K562 (cell line): ENCODE data around the gene ZNF92. TPM values are rescaled to one million over a fixed set of nuclear protein-coding genes. Genes with fewer than 3 reads are reported as not detected.
A peak's percentile ranks its signal among the peaks of the same experiment; 100 is the strongest.

Experiments used
- CBX1 ChIP-seq: sonication (generic); IDR thresholded peaks from 2 replicates; pipeline ENCODE4 v1.6.1; 2016; ENCODE audit warnings: antibody characterized with exemption, low read depth, mild to moderate bottlenecking
- CBX3 ChIP-seq, 2 experiments: IDR thresholded peaks; 1 replicate in 1 of 2; 2 replicates in 1 of 2; pipeline ENCODE4 v1.6.1; 2012; ENCODE audit warnings: inconsistent platforms in 2 of 2, low read length in 2 of 2, borderline replicate concordance in 1 of 2, control low read depth in 1 of 2
- CREB3L1 ChIP-seq: fragments of 450-650 bp; IDR thresholded peaks from 2 replicates; pipeline ENCODE4 v1.6.1; 2014; ENCODE audit warnings: low read depth, mild to moderate bottlenecking, moderate library complexity, borderline replicate concordance
- DACH1 ChIP-seq: fragments of 450-650 bp; IDR thresholded peaks from 2 replicates; pipeline ENCODE4 v1.6.1; 2018; ENCODE audit not compliant: partially characterized antibody
- HDAC3 ChIP-seq: fragments of 450-650 bp; IDR thresholded peaks from 2 replicates; pipeline ENCODE4 v1.6.1; 2018; ENCODE audit warnings: borderline replicate concordance, mild to moderate bottlenecking, moderate library complexity; ENCODE audit not compliant: partially characterized antibody
- HIVEP1 ChIP-seq: fragments of 250-450 bp; sonication (Bioruptor Pico); IDR thresholded peaks from 2 replicates; pipeline ENCODE4 v1.4.0; 2020; ENCODE audit warnings: mild to moderate bottlenecking
- JUND ChIP-seq, 2 experiments: IDR thresholded peaks; 2 replicates in 1 of 2; 3 replicates in 1 of 2; pipeline ENCODE4 v1.6.1; 2011; ENCODE audit warnings: borderline replicate concordance in 2 of 2, low read depth in 2 of 2, low read length in 2 of 2, improper control_type of control experiment in 1 of 2, missing biosample characterization in 1 of 2, missing genetic modification characterization in 1 of 2, missing genetic modification reagents in 1 of 2
- MECOM ChIP-seq: fragments of 250-450 bp; sonication (Bioruptor Pico); IDR thresholded peaks from 2 replicates; pipeline ENCODE4 v1.8.0; 2022; ENCODE audit warnings: inconsistent platforms
- NBN ChIP-seq: fragments of 450-650 bp; IDR thresholded peaks from 2 replicates; pipeline ENCODE4 v1.6.1; 2016; ENCODE audit warnings: low read depth, mild to moderate bottlenecking
- TSHZ1 ChIP-seq: fragments of 250-450 bp; sonication (Bioruptor Pico); IDR thresholded peaks from 2 replicates; pipeline ENCODE4 v1.4.0; 2020; ENCODE audit warnings: mild to moderate bottlenecking, moderate library complexity
- UBTF ChIP-seq, 2 experiments: IDR thresholded peaks; 2 replicates each; pipeline ENCODE4 v1.6.1; 2012; ENCODE audit warnings: improper control_type of control experiment in 2 of 2, low read depth in 2 of 2, low read length in 2 of 2, borderline replicate concordance in 1 of 2
- XRCC3 ChIP-seq: fragments of 450-650 bp; IDR thresholded peaks from 2 replicates; pipeline ENCODE4 v1.6.1; 2017; ENCODE audit warnings: mild to moderate bottlenecking, moderate library complexity
- ZBTB1 ChIP-seq: sonication (generic); formaldehyde crosslinking; IDR thresholded peaks from 2 replicates; pipeline ENCODE4 v1.8.1; 2023; ENCODE audit warnings: missing genetic modification reagents, low read depth, mild to moderate bottlenecking, borderline replicate concordance
- ZBTB7A ChIP-seq: IDR thresholded peaks from 2 replicates; pipeline ENCODE4 v1.6.1; 2011; ENCODE audit warnings: low read depth, mild to moderate bottlenecking, low read length, moderate library complexity, borderline replicate concordance; ENCODE audit not compliant: control insufficient read depth
- ZNF282 ChIP-seq: sonication (generic); formaldehyde crosslinking; IDR thresholded peaks from 2 replicates; pipeline ENCODE4 v1.8.1; 2023; ENCODE audit warnings: missing genetic modification reagents
- ZNF395 ChIP-seq: fragments of 200-800 bp; sonication (Bioruptor generic); IDR thresholded peaks from 2 replicates; pipeline ENCODE4 v1.6.1; 2017; ENCODE audit warnings: missing genetic modification characterization, missing compliant biosample characterization
- polyA plus RNA-seq, 8 experiments: library from polyadenylated mRNA; depleted of rRNA in 4 of 8; stranded (reverse) in 5 of 8; unstranded in 3 of 8; fragments of >200 nt; fragmentation: Nextera tagmentation in 2 of 8; fragmentation: Illumina TruSeq in 1 of 8; extraction: Ambion mirVana in 2 of 8; extraction: Trizol in 1 of 8; gene quantifications; 2 replicates each; pipeline versions ENCODE4 v1.2.1 to v1.2.3, GENCODE V29; 2011 to 2014; ENCODE audit warnings: inconsistent platforms in 1 of 8, missing spikeins in 1 of 8
- total RNA-seq, 7 experiments: library from RNA; depleted of rRNA in 6 of 7; stranded (reverse); fragments of >200 nt in 6 of 7; fragmentation: Illumina TruSeq in 2 of 7; extraction: Trizol in 2 of 7; gene quantifications; 2 replicates each; pipeline versions ENCODE4 v1.2.1 to v1.2.3, GENCODE V29; 2011 to 2021; ENCODE audit warnings: low replicate concordance in 1 of 7

Gene ZNF92
- total and polyA plus RNA-seq, 9 of the 15 experiments (the other 6 are each of a cell fraction or from before 2014, with no cell fraction given) = 8.9 to 29.4 (median 12.5) TPM

- TF ChIP-seq ZBTB1 (CRISPR knock-in tag) (no peak), ZNF395 (CRISPR knock-in tag) (no peak), CREB3L1 (no peak), MECOM (CRISPR knock-in tag) (no peak), DACH1 (no peak), TSHZ1 (CRISPR knock-in tag) (no peak), ZBTB7A (no peak), HIVEP1 (CRISPR knock-in tag) (no peak), NBN (no peak), ZNF282 (CRISPR knock-in tag) (no peak), UBTF (IDR thresholded peaks at IDR 0.05; ENCODE audit: borderline replicate concordance in 1 of 2, low read depth in 2 of 2, low read length in 2 of 2) (no peak), XRCC3 (peak; percentile 83; the same call in 1 of the 2 replicates), JUND (IDR thresholded peaks at IDR 0.05; ENCODE audit: borderline replicate concordance, low read depth, low read length) (peak; percentile 15; the same call in 1 of the 2 replicates), JUND (tag; IDR thresholded peaks at IDR 0.05; ENCODE audit: borderline replicate concordance, low read depth, low read length) (no peak), CBX3 (IDR thresholded peaks at IDR 0.05; ENCODE audit: borderline replicate concordance in 1 of 2, low read length in 2 of 2) (peak; percentile 97 to 100), HDAC3 (no peak), CBX1 (peak; percentile 99)
Measured at GRCh38 chr7:65404020-65404419, 30.4 kb downstream of the ZNF92 start (continued).
